CD4-positive, alpha-beta T cell treated with Interferon gamma for 1 hour (primary cell): ENCODE measurements around the gene LORICRIN.
A peak's percentile ranks its signal among the peaks of the same experiment; 100 is the strongest.

Source experiments
- DNase-seq: peaks from one replicate; pipeline ENCODE4 v3.0.0-alpha.2; 2020

LORICRIN gene

GRCh38 chr1:153250166-153250565 is 9.3 kb upstream of the LORICRIN start:
- DNase-seq, result no peak

- DNase-seq, result no peak
Measured at GRCh38 chr1:153251087-153251486, 8.4 kb upstream of the LORICRIN start.

GRCh38 chr1:153251562-153251961 is 7.9 kb upstream of the LORICRIN start:
- no peak for DNase-seq

GRCh38 chr1:153251988-153252387 is 7.5 kb upstream of the LORICRIN start:
- DNase-seq, result no peak

GRCh38 chr1:153253076-153253475 is 6.4 kb upstream of the LORICRIN start:
- no peak for DNase-seq

GRCh38 chr1:153253693-153254092 is 5.8 kb upstream of the LORICRIN start:
- no peak for DNase-seq

GRCh38 chr1:153260585-153261280 is 1.2 kb downstream of the LORICRIN start:
- no peak for DNase-seq

- no peak for DNase-seq
Measured at GRCh38 chr1:153261281-153262069, 2.0 kb downstream of the LORICRIN start.

- DNase-seq, result no peak
Measured at GRCh38 chr1:153262070-153262366, 2.5 kb downstream of the LORICRIN start.

GRCh38 chr1:153262462-153263157 is 3.1 kb downstream of the LORICRIN start:
- DNase-seq, result no peak

GRCh38 chr1:153265457-153265856 is 6.0 kb downstream of the LORICRIN start:
- no peak for DNase-seq

GRCh38 chr1:153271711-153272110 is 12.2 kb downstream of the LORICRIN start:
- no peak for DNase-seq

GRCh38 chr1:153272186-153272585 is 12.7 kb downstream of the LORICRIN start:
- no peak for DNase-seq

GRCh38 chr1:153277852-153278251 is 18.4 kb downstream of the LORICRIN start:
- peak; percentile 16 for DNase-seq

- DNase-seq, result no peak
Measured at GRCh38 chr1:153288634-153289275, 29.3 kb downstream of the LORICRIN start.

GRCh38 chr1:153291514-153291913 is 32.0 kb downstream of the LORICRIN start:
- DNase-seq, result no peak

GRCh38 chr1:153292185-153292584 is 32.7 kb downstream of the LORICRIN start:
- no peak for DNase-seq

GRCh38 chr1:153292740-153293479 is 33.4 kb downstream of the LORICRIN start:
- DNase-seq, result no peak

GRCh38 chr1:153293480-153293775 is 33.9 kb downstream of the LORICRIN start:
- no peak for DNase-seq

GRCh38 chr1:153293851-153294250 is 34.4 kb downstream of the LORICRIN start:
- DNase-seq, result no peak

- DNase-seq, result no peak
Measured at GRCh38 chr1:153302308-153302707, 42.8 kb downstream of the LORICRIN start.

- no peak for DNase-seq
Measured at GRCh38 chr1:153305682-153306081, 46.2 kb downstream of the LORICRIN start.
